Gastroesophageal sphincter (tissue), 3 donors: Measurements from ENCODE around the gene XYLT1.

ENCODE experiments used
- CTCF ChIP-seq, 4 experiments: fragments of 200-600 bp in 2 of 4; fragments of 450-650 bp in 2 of 4; sonication (generic) in 1 of 4; IDR thresholded peaks; one replicate each; pipeline ENCODE4 v1.5.1; 2017 to 2019; ENCODE audit warnings: antibody characterized with exemption in 4 of 4, mild to moderate bottlenecking in 2 of 4, moderate library complexity in 2 of 4
- EP300 ChIP-seq: sonication (generic); formaldehyde crosslinking; IDR thresholded peaks from one replicate; pipeline ENCODE4 v1.6.1; 2017; ENCODE audit warnings: antibody characterized with exemption, mild to moderate bottlenecking
- POLR2A ChIP-seq, 2 donors: fragments of 450-650 bp; IDR thresholded peaks; one replicate each; pipeline ENCODE4 v1.6.1; 2017; ENCODE audit warnings: antibody characterized with exemption in 2 of 2, mild to moderate bottlenecking in 2 of 2, moderate library complexity in 1 of 2

DNA sequence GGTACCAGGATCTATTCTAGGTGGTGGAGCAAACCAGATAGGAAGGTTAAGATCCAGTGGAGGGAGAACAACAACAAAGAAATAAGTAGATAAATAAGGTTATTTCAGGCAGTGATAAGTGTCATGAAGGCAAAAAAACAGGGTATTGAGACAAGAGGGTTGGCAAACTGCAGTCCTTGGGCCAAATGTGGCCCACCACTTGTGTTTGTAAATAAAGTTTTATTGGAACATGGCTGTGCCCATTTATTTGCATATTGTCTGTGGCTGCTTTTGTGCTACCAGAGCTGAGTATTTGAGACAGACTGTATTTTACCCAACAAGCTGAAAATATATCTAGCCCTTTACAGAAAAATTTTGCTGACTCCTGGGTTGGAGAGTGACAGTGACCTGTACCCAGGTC lies 361.3 kb downstream of the XYLT1 start:
- TF ChIP-seq CTCF (IDR thresholded peaks at IDR 0.05) (no peak), EP300 (no peak), POLR2A (IDR thresholded peaks at IDR 0.05) (no peak)
